SW 1271 (cell line): ENCODE results near the gene CEP162.
A peak's percentile ranks its signal among the peaks of the same experiment; 100 is the strongest.
"Not testable (repeated sequence)": the region's sequence is repeated elsewhere in the genome, so short reads cannot be mapped to it uniquely, and the experiment has no call there.

Experiments
- DNase-seq, 2 experiments: peaks; one replicate each; lab custom pipeline; 2025; lab: John Stamatoyannopoulos, UW

The CEP162 gene, protein sequence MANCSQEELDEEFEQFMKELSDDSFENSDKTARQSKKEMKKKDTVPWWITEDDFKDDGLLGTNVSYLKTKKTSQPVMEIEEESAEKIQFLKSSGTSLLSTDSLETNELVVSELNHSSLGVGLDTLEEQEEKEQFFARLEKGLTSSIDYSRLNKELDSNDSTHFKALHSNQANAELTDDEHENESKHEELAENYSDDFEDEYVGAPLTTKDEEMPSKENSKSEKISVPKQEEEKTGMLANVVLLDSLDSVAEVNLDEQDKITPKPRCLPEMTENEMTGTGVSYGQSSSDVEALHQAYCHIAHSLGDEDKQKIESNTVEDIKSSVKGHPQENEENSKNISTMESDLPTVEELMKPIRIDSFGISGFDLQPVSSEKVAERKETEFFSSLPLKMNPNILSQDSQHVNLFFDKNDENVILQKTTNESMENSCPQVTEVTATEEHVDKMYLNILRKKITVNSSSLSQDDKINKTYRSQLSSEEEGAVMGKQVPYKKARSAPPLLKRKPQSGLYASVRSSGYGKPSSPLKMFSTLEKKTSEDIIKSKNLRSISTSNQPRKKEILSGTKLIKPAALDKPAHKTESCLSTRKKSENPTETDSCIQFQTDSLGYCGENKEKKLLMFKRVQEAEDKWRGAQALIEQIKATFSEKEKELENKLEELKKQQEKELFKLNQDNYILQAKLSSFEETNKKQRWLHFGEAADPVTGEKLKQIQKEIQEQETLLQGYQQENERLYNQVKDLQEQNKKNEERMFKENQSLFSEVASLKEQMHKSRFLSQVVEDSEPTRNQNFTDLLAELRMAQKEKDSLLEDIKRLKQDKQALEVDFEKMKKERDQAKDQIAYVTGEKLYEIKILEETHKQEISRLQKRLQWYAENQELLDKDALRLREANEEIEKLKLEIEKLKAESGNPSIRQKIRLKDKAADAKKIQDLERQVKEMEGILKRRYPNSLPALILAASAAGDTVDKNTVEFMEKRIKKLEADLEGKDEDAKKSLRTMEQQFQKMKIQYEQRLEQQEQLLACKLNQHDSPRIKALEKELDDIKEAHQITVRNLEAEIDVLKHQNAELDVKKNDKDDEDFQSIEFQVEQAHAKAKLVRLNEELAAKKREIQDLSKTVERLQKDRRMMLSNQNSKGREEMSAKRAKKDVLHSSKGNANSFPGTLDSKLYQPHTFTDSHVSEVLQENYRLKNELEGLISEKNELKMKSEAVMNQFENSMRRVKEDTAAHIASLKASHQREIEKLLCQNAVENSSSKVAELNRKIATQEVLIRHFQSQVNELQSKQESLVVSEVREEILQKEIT (N-terminal part only)

GRCh38 chr6:84227434-84228197, at the start of gene CEP162:
CEP162 (minus strand) TSS chr6:84227643; CDS start chr6:84226393, 1,250 bp downstream.
- peak; percentile 65 to 87 for DNase-seq

- DNase-seq: no peak
Observed at GRCh38 chr6:84274856-84275255, 47.4 kb upstream of the CEP162 start.

- no peak for DNase-seq
Observed at GRCh38 chr6:84273048-84273809, 45.8 kb upstream of the CEP162 start.

DNA sequence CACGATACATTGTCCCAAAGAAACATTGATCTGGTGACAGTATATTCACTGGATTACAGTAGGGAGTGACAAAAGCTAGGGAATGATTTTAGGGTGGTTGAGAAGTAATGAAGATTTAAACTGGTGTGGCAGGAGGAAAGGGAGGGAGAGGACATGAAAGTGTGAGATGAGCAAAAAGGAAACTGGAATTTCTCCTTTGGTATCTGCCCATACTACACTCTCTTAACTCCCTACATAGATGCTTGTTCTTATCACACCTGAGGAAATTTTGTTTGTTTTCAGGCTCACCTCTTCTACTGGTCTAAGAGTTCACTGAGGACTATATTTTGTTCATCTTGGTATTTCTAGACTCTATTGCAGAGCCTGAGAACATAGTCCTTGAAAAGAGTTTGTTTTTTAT, 44.9 kb upstream of the CEP162 start:
- DNase-seq: no peak

DNA sequence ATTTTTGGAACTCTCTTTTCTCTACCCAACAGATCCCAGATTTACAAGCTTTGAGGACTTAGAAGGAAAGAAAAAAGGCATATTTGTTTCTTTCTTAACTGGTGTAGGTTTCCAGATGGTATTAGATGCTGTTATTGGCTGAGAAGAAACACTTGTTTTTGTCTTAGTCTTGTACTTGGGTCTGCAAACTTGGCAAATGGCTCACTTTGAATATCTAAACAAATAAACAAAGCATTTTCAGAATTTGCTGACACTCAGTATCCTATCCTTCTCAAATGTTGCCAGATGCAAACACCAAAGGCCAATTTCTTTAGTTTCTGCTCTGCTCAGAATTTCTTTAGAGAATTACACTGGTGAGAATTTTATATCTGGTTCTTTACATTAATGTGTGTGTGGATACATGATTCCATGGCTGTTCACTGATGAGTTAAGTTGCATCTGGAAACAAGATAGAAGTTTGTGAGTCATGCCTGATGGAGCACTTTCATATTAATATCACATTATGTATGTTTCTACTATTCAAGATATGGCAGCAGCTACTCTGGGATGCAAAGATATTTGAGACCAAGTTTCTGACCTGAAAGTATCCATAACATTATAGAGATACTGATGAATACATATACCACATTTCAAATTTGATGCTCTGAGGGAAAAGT, 43.7 kb upstream of the CEP162 start:
- no peak for DNase-seq

DNA sequence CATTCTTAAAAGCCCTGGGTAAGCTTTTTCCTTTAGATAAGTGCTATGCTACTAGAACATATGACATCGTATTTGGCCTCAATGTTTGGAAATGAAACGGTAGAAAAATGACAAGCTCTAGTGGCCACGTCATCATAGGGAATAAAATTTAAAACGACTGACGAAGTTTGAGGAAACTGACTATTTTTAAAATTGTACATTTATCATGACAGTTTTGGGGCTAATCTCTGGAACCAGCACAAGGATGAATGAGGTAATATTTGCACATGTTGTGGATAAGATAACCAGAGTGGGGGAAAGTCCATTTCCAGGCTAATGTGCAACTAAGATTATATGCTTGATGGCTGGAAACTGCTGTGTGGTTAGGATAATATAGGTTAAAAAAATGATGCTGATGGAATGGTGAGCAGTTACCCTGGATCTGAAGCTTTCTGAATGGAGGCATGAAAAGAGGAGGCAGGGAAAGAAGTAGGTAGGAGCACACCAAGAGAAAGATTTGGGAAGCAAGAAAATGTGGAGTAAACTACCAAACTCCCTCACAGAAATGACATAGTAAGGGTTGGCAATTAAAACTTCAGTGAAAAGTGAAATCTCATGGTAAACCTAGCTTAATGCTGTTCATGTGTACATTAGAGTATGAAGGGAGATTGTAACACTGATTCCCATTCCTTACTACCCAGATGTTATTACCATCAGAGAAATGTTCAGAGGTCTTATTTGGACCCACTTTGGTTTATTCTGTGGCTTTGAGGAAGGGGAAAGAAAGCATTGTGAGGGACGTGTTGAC, 42.7 kb upstream of the CEP162 start:
- no peak for DNase-seq

GRCh38 chr6:84268781-84269180, 41.3 kb upstream of the CEP162 start:
- DNase-seq: no peak

DNA sequence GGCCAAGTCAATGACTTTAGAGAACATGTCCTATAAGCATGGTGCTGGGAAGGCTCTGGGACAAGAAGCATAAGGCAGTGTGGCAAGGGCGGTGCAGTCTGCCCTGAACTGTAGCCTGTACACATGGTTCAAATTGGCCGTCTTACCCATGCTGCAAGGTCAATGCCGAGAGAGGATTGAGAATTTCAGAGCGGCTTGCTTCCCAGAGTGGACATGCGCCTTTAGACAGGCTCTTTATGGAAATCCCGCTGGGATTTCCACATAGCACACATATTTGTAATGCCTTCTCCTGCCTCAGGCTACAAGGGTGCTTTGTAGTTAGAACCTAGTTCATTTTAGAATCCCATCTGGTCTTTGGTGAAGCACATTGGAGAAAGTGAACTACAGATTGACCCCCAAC, 36.1 kb upstream of the CEP162 start:
- DNase-seq: no peak

- DNase-seq: no peak
Observed at GRCh38 chr6:84260926-84261325, 33.5 kb upstream of the CEP162 start.

- DNase-seq: no peak
Observed at GRCh38 chr6:84260196-84260595, 32.8 kb upstream of the CEP162 start.

GRCh38 chr6:84258866-84259265, 31.4 kb upstream of the CEP162 start:
- DNase-seq: no peak

DNA sequence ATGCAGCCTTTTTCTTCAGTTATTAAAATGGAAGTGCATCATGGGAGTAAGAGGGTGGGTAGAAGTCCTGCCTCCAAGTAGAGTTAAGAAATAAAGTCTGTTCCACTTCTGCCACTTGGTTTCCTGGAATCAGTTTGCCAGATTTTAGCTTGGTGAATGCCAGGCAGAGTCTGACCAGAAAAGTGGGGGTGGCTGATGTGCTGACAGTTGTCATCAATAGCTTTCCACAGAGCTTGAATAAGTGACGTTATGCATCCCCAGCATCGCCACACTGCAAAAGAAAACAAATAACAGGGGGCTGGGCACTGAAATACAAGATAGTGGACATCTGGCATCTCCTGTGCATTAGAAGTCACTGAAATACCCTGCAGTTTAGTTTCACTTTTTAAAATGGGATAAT, 30.8 kb upstream of the CEP162 start:
- DNase-seq: no peak

DNA sequence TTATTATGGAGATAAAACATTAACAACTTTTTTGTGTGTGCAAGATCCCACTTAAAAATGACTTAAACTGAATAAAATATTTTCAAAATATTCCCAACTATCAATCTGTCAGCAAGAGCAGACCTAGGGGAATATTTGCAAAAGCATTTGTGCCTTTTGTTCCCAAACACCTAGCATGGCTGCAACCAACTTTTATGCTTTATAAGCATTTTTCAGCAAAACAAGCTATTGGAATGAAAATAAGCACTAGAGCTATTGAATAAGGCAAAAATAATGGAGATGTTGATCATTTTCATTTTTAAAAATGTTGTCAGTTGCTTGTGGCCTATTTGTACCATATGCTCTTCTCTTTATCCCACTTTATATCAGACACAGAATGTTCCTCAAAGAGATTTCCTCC, 28.2 kb upstream of the CEP162 start:
- DNase-seq: no peak

GRCh38 chr6:84253380-84253779, 25.9 kb upstream of the CEP162 start:
- DNase-seq: no peak

- DNase-seq: no peak
Observed at GRCh38 chr6:84251891-84252539, 24.6 kb upstream of the CEP162 start.

- DNase-seq: no peak
Observed at GRCh38 chr6:84249724-84250123, 22.3 kb upstream of the CEP162 start.

GRCh38 chr6:84244416-84245081, 17.1 kb upstream of the CEP162 start:
- DNase-seq: not testable (repeated sequence)

- DNase-seq: no peak
Observed at GRCh38 chr6:84243240-84243639, 15.8 kb upstream of the CEP162 start.
